Natural killer cell treated with Interleukin-12 subunit alpha and Interleukin-12 subunit beta and Interleukin-15 and Interleukin-18, amount 100 ng/mL, for 72 hours (primary cell): ENCODE measurements around the gene PIGV. TPM values are rescaled to one million over a fixed set of nuclear protein-coding genes. Genes with fewer than 3 reads are reported as not detected.
"Not testable (repeated sequence)": the region's sequence is repeated elsewhere in the genome, so short reads cannot be mapped to it uniquely, and the experiment has no call there.

Source experiments
- ATAC-seq, 2 donors: fragments of 150-1000 bp; cut with Tn5 transposase in 1 of 2; sonication (Bioruptor Pico), chemical (Tn5 transposase) in 1 of 2; 2 replicates each; pipeline ENCODE4 v1.10.0; 2021
- DNase-seq: peaks from one replicate; pipeline ENCODE4 v3.0.0; 2022; ENCODE audit warnings: low spot score
- H3K27ac Mint-ChIP-seq, 2 donors: 1 replicate in 1 of 2; 2 replicates in 1 of 2; pipeline ENCODE4 v1.8.0; 2022; ENCODE audit warnings: mixed read lengths in 2 of 2, mild to moderate bottlenecking in 1 of 2, moderate library complexity in 1 of 2
- H3K27me3 Mint-ChIP-seq, 2 donors: 1 replicate in 1 of 2; 2 replicates in 1 of 2; pipeline ENCODE4 v1.8.0; 2022; ENCODE audit warnings: mixed read lengths in 2 of 2
- H3K36me3 Mint-ChIP-seq: one replicate; pipeline ENCODE4 v1.8.0; 2022; ENCODE audit warnings: mixed read lengths
- H3K4me1 Mint-ChIP-seq, 2 donors: 1 replicate in 1 of 2; 2 replicates in 1 of 2; pipeline ENCODE4 v1.8.0; 2022; ENCODE audit warnings: low read depth in 2 of 2, mixed read lengths in 2 of 2, mild to moderate bottlenecking in 1 of 2
- H3K4me3 Mint-ChIP-seq: one replicate; pipeline ENCODE4 v1.8.0; 2022; ENCODE audit warnings: mixed read lengths
- H3K9me3 Mint-ChIP-seq: 2 replicates; pipeline ENCODE4 v1.8.0; 2022; ENCODE audit warnings: mixed read lengths
- total RNA-seq, 2 donors: library from RNA; stranded (reverse); gene quantifications; one replicate each; pipeline ENCODE4 v1.2.3, GENCODE V29; 2022

PIGV gene
- total RNA-seq, 2 donors from 2014 or later = 44.3 to 60.2 TPM

- DNase-seq, ATAC-seq, H3K9me3 Mint-ChIP-seq, H3K27me3 Mint-ChIP-seq: not testable (repeated sequence)
- Mint-ChIP-seq H3K27ac (peak overlapping the region; percentile 82 to 92), H3K4me1 (peaks cover 35 to 42% of the 10 kb centered on the region in 2 donors), H3K36me3 (peaks cover 21% of the 10 kb centered on the region), H3K4me3 (peak overlapping the region; percentile 23)
These were observed 49.9 kb downstream of the PIGV start for GRCh38 chr1:26837665-26838064.

GRCh38 chr1:26838474-26839338 is 51.0 kb downstream of the PIGV start:
- Mint-ChIP-seq H3K4me3 (peak overlapping the region; percentile 40), H3K27me3 (no peaks in the 10 kb centered on the region), H3K9me3 (no peaks in the 10 kb centered on the region), H3K27ac (peak overlapping the region; percentile 82 to 92), H3K36me3 (peaks cover 17% of the 10 kb centered on the region), H3K4me1 (peaks cover 25 to 31% of the 10 kb centered on the region in 2 donors)
- ATAC-seq = peak; percentile 93 to 98
- peak; percentile 76 for DNase-seq

- peak overlapping the region; percentile 40 for H3K4me3 Mint-ChIP-seq
These were observed 51.6 kb downstream of the PIGV start for GRCh38 chr1:26839339-26839722.

GRCh38 chr1:26839779-26840178 is 52.0 kb downstream of the PIGV start:
- no peaks in the 10 kb centered on the region for H3K9me3 Mint-ChIP-seq
- DNase-seq (no peak), ATAC-seq (no peak)
- peak overlapping the region; percentile 82 to 92 for H3K27ac Mint-ChIP-seq
- H3K4me3 Mint-ChIP-seq = no peak overlapping the region
- H3K36me3 Mint-ChIP-seq = peaks cover 10% of the 10 kb centered on the region
- peaks cover 14 to 25% of the 10 kb centered on the region in 2 donors for H3K4me1 Mint-ChIP-seq
- no peaks in the 10 kb centered on the region for H3K27me3 Mint-ChIP-seq

More at GRCh38 chr1:26839339-26839722, 51.6 kb downstream of the PIGV start:
- H3K4me1 Mint-ChIP-seq = peaks cover 19 to 28% of the 10 kb centered on the region in 2 donors
- no peaks in the 10 kb centered on the region for H3K27me3 Mint-ChIP-seq
- H3K27ac Mint-ChIP-seq = peak overlapping the region; percentile 82 to 92
- H3K9me3 Mint-ChIP-seq = no peaks in the 10 kb centered on the region
- peak in 1 of 2 donors; percentile 26 for ATAC-seq
- no peak for DNase-seq
- peaks cover 14% of the 10 kb centered on the region for H3K36me3 Mint-ChIP-seq

GRCh38 chr1:26844424-26845196 is 56.9 kb downstream of the PIGV start:
- H3K9me3 Mint-ChIP-seq = no peaks in the 10 kb centered on the region
- ATAC-seq (no peak), DNase-seq (no peak)
- H3K4me1 Mint-ChIP-seq = peaks cover 3 to 8% of the 10 kb centered on the region in 2 donors
- no peak overlapping the region for H3K4me3 Mint-ChIP-seq
- H3K27me3 Mint-ChIP-seq = no peaks in the 10 kb centered on the region
- peaks cover 6% of the 10 kb centered on the region for H3K36me3 Mint-ChIP-seq
- no peak overlapping the region for H3K27ac Mint-ChIP-seq

GRCh38 chr1:26847826-26848225 is 60.1 kb downstream of the PIGV start:
- H3K9me3 Mint-ChIP-seq, H3K4me3 Mint-ChIP-seq, DNase-seq, ATAC-seq, H3K27me3 Mint-ChIP-seq, H3K4me1 Mint-ChIP-seq: not testable (repeated sequence)
- peaks cover 18% of the 10 kb centered on the region for H3K36me3 Mint-ChIP-seq
- peak overlapping the region; percentile 14 to 46 for H3K27ac Mint-ChIP-seq

Other genes starting within 250 kb of the PIGV start
- gene ARID1A, start 91.9 kb upstream of the PIGV start, total RNA-seq = 100 to 1,000 TPM; 132 to 196 TPM
- 100 to 1,000 TPM in 1 of 2 donors, 10 to 100 TPM in 1; 87.2 to 106 TPM for gene ZDHHC18, start 38.7 kb downstream of the PIGV start, total RNA-seq
- under 1 TPM; 0.50 to 0.56 TPM for gene SFN, start 75.2 kb downstream of the PIGV start, total RNA-seq
- 10 to 100 TPM; 52.6 to 58.0 TPM for gene GPN2, start 102.3 kb downstream of the PIGV start, total RNA-seq
- gene GPATCH3, start 112.5 kb downstream of the PIGV start, total RNA-seq = 10 to 100 TPM; 19.6 to 21.2 TPM
- not detected for gene NR0B2, start 126.0 kb downstream of the PIGV start, total RNA-seq
- 100 to 1,000 TPM in 1 of 2 donors, 10 to 100 TPM in 1; 78.2 to 136 TPM for gene NUDC, start 133.8 kb downstream of the PIGV start, total RNA-seq
- not detected for gene KDF1, start 172.5 kb downstream of the PIGV start, total RNA-seq
- under 1 TPM; 0.28 to 0.55 TPM for gene TRNP1, start 205.7 kb downstream of the PIGV start, total RNA-seq
- not detected for gene TENT5B, start 224.9 kb downstream of the PIGV start, total RNA-seq